H1 (cell line): ENCODE measurements around the gene CD28. TPM values are rescaled to one million over a fixed set of nuclear protein-coding genes. Genes with fewer than 3 reads are reported as not detected.

Experiments
- CTCF ChIA-PET: fragments of 300-600 bp; sonication (Branson Sonifier 250); formaldehyde crosslinking; loops from one replicate; lab custom pipeline; 2021; ENCODE audit not compliant: partially characterized antibody; lab: Charles Lee
- POLR2A ChIA-PET: fragments of 300-600 bp; sonication (Branson Sonifier 250); formaldehyde crosslinking; loops from one replicate; lab custom pipeline; 2021; ENCODE audit warnings: inconsistent platforms; ENCODE audit not compliant: partially characterized antibody; lab: Charles Lee
- DNase-seq, 2 experiments: peaks; one replicate each; pipeline versions ENCODE4 v3.0.0 to v3.0.0-alpha.2; 2010 to 2022; ENCODE audit warnings: low spot score in 2 of 2, low read depth in 1 of 2, mixed read lengths in 1 of 2
- FAIRE-seq: peaks from 2 replicates; lab custom pipeline; 2011; peaks lifted over from hg19 to GRCh38; lab: Jason Lieb, UNC
- H2AFZ ChIP-seq: 2 replicates; pipeline ENCODE4 v1.8.1; 2012; ENCODE audit warnings: low read length, inconsistent platforms
- H2AK5ac ChIP-seq: 2 replicates; pipeline ENCODE4 v1.6.1; 2013; ENCODE audit warnings: low read depth, low read length
- H2BK120ac ChIP-seq: replicated peaks from 2 replicates; pipeline ENCODE3; 2013; ENCODE audit warnings: low read depth, low read length, inconsistent platforms
- H2BK12ac ChIP-seq: 2 replicates; pipeline ENCODE4 v1.6.1; 2013; ENCODE audit warnings: low read depth, low read length
- H2BK15ac ChIP-seq: 2 replicates; pipeline ENCODE4 v1.6.1; 2013; ENCODE audit warnings: low read length
- H2BK20ac ChIP-seq: 2 replicates; pipeline ENCODE4 v1.6.1; 2013; ENCODE audit warnings: low read length
- H2BK5ac ChIP-seq: 2 replicates; pipeline ENCODE4 v1.6.1; 2013; ENCODE audit warnings: low read depth, low read length
- H3K14ac ChIP-seq: 2 replicates; pipeline ENCODE4 v1.6.1; 2013; ENCODE audit warnings: inconsistent platforms; ENCODE audit not compliant: insufficient read length
- H3K18ac ChIP-seq: 2 replicates; pipeline ENCODE4 v1.6.1; 2013; ENCODE audit warnings: low read length; ENCODE audit errors: extremely low read depth
- H3K23ac ChIP-seq: 2 replicates; pipeline ENCODE4 v1.6.1; 2013; ENCODE audit warnings: inconsistent platforms; ENCODE audit not compliant: insufficient read length
- H3K23me2 ChIP-seq: 2 replicates; pipeline ENCODE4 v1.6.1; 2013; ENCODE audit warnings: low read depth, low read length
- H3K27ac ChIP-seq: 2 replicates; pipeline ENCODE4 v1.6.1; 2011; ENCODE audit warnings: low read depth, low read length, inconsistent platforms
- H3K27me3 ChIP-seq, 4 experiments: replicated peaks in 1 of 4; 1 replicate in 1 of 4; 2 replicates in 3 of 4; pipeline versions ENCODE4 v1.6.1 to v1.8.1; 2011 to 2013; ENCODE audit warnings: low read length in 3 of 4, mild to moderate bottlenecking in 3 of 4, inconsistent platforms in 2 of 4, mixed read lengths in 2 of 4, moderate library complexity in 1 of 4; ENCODE audit not compliant: control insufficient read depth in 3 of 4, insufficient read depth in 3 of 4; ENCODE audit errors: extremely low read depth in 1 of 4
- H3K36me3 ChIP-seq, 4 experiments: 2 replicates each; pipeline versions ENCODE4 v1.6.1 to v1.8.1; 2011 to 2013; ENCODE audit warnings: mild to moderate bottlenecking in 4 of 4, low read length in 3 of 4, moderate library complexity in 2 of 4, control low read depth in 1 of 4, inconsistent platforms in 1 of 4; ENCODE audit not compliant: insufficient read depth in 4 of 4, control insufficient read depth in 2 of 4
- H3K4ac ChIP-seq: replicated peaks from 2 replicates; pipeline ENCODE3; 2013; ENCODE audit warnings: low read length, low read depth, mixed read lengths, inconsistent platforms; ENCODE audit not compliant: insufficient read length
- H3K4me1 ChIP-seq, 4 experiments: replicated peaks in 1 of 4; 1 replicate in 1 of 4; 2 replicates in 3 of 4; pipeline versions ENCODE4 v1.6.1 to v1.8.1; 2011 to 2013; ENCODE audit warnings: low read length in 3 of 4, inconsistent platforms in 2 of 4, mixed read lengths in 1 of 4; ENCODE audit not compliant: insufficient read depth in 4 of 4, control insufficient read depth in 3 of 4
- H3K4me2 ChIP-seq, 2 experiments: 2 replicates each; pipeline versions ENCODE4 v1.6.1 to v1.8.1; 2011 to 2013; ENCODE audit warnings: low read depth in 2 of 2, low read length in 2 of 2, control low read depth in 1 of 2, inconsistent platforms in 1 of 2, mild to moderate bottlenecking in 1 of 2; ENCODE audit not compliant: insufficient read depth in 1 of 2
- H3K4me3 ChIP-seq, 4 experiments: fragments of 200-600, 300-600 bp in 1 of 4; sonication (generic), shearing (Covaris generic), sonication (Bioruptor Twin) in 1 of 4; 2 replicates each; pipeline versions ENCODE4 v1.5.1 to v1.8.1; 2011 to 2016; ENCODE audit warnings: low read length in 4 of 4, low read depth in 3 of 4, control low read depth in 2 of 4, inconsistent platforms in 2 of 4, mild to moderate bottlenecking in 2 of 4, mixed read lengths in 1 of 4, moderate library complexity in 1 of 4; ENCODE audit not compliant: insufficient read depth in 2 of 4; ENCODE audit errors: extremely low read depth in 1 of 4
- H3K56ac ChIP-seq: replicated peaks from 2 replicates; pipeline ENCODE3; 2013; ENCODE audit warnings: low read depth, mild to moderate bottlenecking, mixed read lengths, low read length, inconsistent platforms; ENCODE audit not compliant: insufficient read length
- H3K79me1 ChIP-seq: 2 replicates; pipeline ENCODE4 v1.6.1; 2013; ENCODE audit warnings: low read depth, low read length, control low read depth
- H3K79me2 ChIP-seq, 2 experiments: 2 replicates each; pipeline versions ENCODE4 v1.6.1 to v1.8.1; 2012 to 2013; ENCODE audit warnings: low read length in 2 of 2, mild to moderate bottlenecking in 2 of 2, inconsistent platforms in 1 of 2; ENCODE audit not compliant: insufficient read depth in 2 of 2, control insufficient read depth in 1 of 2
- H3K9ac ChIP-seq, 4 experiments: replicated peaks in 1 of 4; 1 replicate in 1 of 4; 2 replicates in 3 of 4; pipeline versions ENCODE4 v1.6.1 to v1.8.1; 2011 to 2013; ENCODE audit warnings: low read depth in 3 of 4, low read length in 3 of 4, control low read depth in 2 of 4, mild to moderate bottlenecking in 2 of 4, moderate library complexity in 2 of 4, inconsistent platforms in 1 of 4; ENCODE audit errors: extremely low read depth in 1 of 4
- H3K9me3 ChIP-seq, 2 experiments: 2 replicates each; pipeline versions ENCODE4 v1.6.1 to v1.8.1; 2012 to 2013; ENCODE audit warnings: mild to moderate bottlenecking in 2 of 2, moderate library complexity in 2 of 2, control low read depth in 1 of 2, inconsistent platforms in 1 of 2, low read depth in 1 of 2, low read length in 1 of 2, mixed read lengths in 1 of 2; ENCODE audit not compliant: insufficient read depth in 2 of 2
- H4K20me1 ChIP-seq, 2 experiments: replicated peaks in 1 of 2; 2 replicates each; pipeline versions ENCODE3 to v1.8.1; 2011 to 2013; ENCODE audit warnings: inconsistent platforms in 2 of 2, low read length in 2 of 2, mild to moderate bottlenecking in 1 of 2; ENCODE audit not compliant: insufficient read depth in 2 of 2, control insufficient read depth in 1 of 2
- H4K5ac ChIP-seq: 2 replicates; pipeline ENCODE4 v1.6.1; 2013; ENCODE audit warnings: low read length, low read depth, mixed read lengths, inconsistent platforms; ENCODE audit not compliant: insufficient read length
- H4K8ac ChIP-seq: 2 replicates; pipeline ENCODE4 v1.8.0; 2013; ENCODE audit warnings: mild to moderate bottlenecking, moderate library complexity, low read length, inconsistent platforms; ENCODE audit not compliant: insufficient read depth; ENCODE audit errors: extremely low read depth
- H4K91ac ChIP-seq: replicated peaks from 2 replicates; pipeline ENCODE3; 2013; ENCODE audit warnings: low read length, mixed read lengths, inconsistent platforms; ENCODE audit not compliant: insufficient read length
- BCL11A ChIP-seq, 2 experiments: IDR thresholded peaks; one replicate each; pipeline ENCODE4 v1.6.1; 2011; ENCODE audit warnings: low read depth in 2 of 2, low read length in 2 of 2, mild to moderate bottlenecking in 2 of 2
- CBX8 ChIP-seq: fragments of 300-800, 300-1000 bp; sonication (generic); IDR thresholded peaks from 2 replicates; pipeline ENCODE4 v1.7.1; 2016; ENCODE audit warnings: low read depth, low read length, borderline replicate concordance
- HDAC2 ChIP-seq, 2 experiments: fragments of 300-600 bp in 1 of 2; sonication (generic) in 1 of 2; IDR thresholded peaks; 2 replicates each; pipeline ENCODE4 v1.6.1; 2011 to 2012; ENCODE audit warnings: low read depth in 2 of 2, low read length in 2 of 2, mild to moderate bottlenecking in 2 of 2, moderate library complexity in 2 of 2, borderline replicate concordance in 1 of 2, inconsistent platforms in 1 of 2
- PHF8 ChIP-seq: fragments of 200-600 bp; sonication (generic); conservative IDR thresholded peaks from 2 replicates; pipeline ENCODE4 v1.7.1; 2012; ENCODE audit warnings: low read depth, mild to moderate bottlenecking, inconsistent platforms, low read length, moderate library complexity
- RAD21 ChIP-seq, 2 experiments: IDR thresholded peaks in 1 of 2; conservative IDR thresholded peaks in 1 of 2; 2 replicates each; pipeline ENCODE4 v1.6.1; 2011; ENCODE audit warnings: low read depth in 2 of 2, low read length in 2 of 2, improper control_type of control experiment in 1 of 2, inconsistent platforms in 1 of 2, mild to moderate bottlenecking in 1 of 2, moderate library complexity in 1 of 2
- RBBP5 ChIP-seq: IDR thresholded peaks from 2 replicates; pipeline ENCODE4 v1.7.1; 2012; ENCODE audit warnings: low read depth, mild to moderate bottlenecking, inconsistent platforms, low read length, moderate library complexity, borderline replicate concordance
- SP1 ChIP-seq: IDR thresholded peaks from 2 replicates; pipeline ENCODE4 v1.6.1; 2011; ENCODE audit warnings: low read depth, low read length
- polyA plus RNA-seq, 7 experiments: library from polyadenylated mRNA; depleted of rRNA in 3 of 7; stranded (reverse) in 5 of 7; unstranded in 2 of 7; fragments of >200 nt in 5 of 7; fragments of 200-250 nt in 2 of 7; gene quantifications; 1 replicate in 5 of 7; 2 replicates in 1 of 7; 4 replicates in 1 of 7; pipeline versions ENCODE4 v1.2.1 to v1.2.3, GENCODE V29; 2011 to 2013; ENCODE audit warnings: missing spikeins in 2 of 7, mixed read lengths in 2 of 7
- total RNA-seq: library from RNA; stranded (reverse); fragmentation: NEBNext Ultra II Directional; extraction: Animal tissue kit (Norgen Biotek cat#: 25700); gene quantifications from 2 replicates; pipeline ENCODE4 v1.2.1, GENCODE V29; 2021
- TF ChIP-seq, protein P1 (sequence below), 3 experiments: IDR thresholded peaks; 1 replicate in 2 of 3; 2 replicates in 1 of 3; pipeline versions ENCODE4 v1.5.1 to v1.6.1; 2011; ENCODE audit warnings: low read length in 3 of 3, mild to moderate bottlenecking in 3 of 3, inconsistent platforms in 2 of 3, low read depth in 1 of 3, moderate library complexity in 1 of 3; ENCODE audit not compliant: insufficient read depth in 1 of 3; ENCODE audit errors: control extremely low read depth in 1 of 3

The CD28 gene
- total and polyA plus RNA-seq, 2 of the 8 experiments (the other 6 are each of a cell fraction or from before 2014, with no cell fraction given) = not detected

DNA sequence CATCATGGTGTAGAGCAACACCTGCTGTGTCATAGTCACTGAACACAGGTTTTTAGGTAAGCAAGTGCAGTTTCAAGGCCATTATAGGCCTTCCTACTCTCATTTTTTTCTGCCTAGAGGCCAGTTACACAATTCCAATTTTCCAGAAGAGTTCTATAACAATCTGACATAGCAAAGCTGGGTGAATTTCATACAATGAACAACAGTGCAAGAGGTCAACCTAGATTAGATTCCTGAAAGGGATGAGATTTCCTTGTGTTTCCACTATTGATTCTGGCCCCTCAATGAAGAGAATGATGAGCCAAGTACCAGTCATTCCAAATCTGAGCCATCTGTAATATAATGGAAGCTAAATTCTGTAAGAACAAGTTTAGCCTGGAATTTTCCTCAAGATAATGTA, 15.3 kb upstream of the CD28 start:
- Histone ChIP-seq H2AK5ac (no peak overlapping the region), H3K56ac (no peak overlapping the region), H2BK15ac (no peak overlapping the region), H4K5ac (no peak overlapping the region), H3K23me2 (no peaks in the 10 kb centered on the region), H4K20me1 (no peaks in the 10 kb centered on the region), H3K79me1 (no peaks in the 10 kb centered on the region), H2BK12ac (no peak overlapping the region), H3K79me2 (no peaks in the 10 kb centered on the region), H4K91ac (no peak overlapping the region), H3K18ac (no peak overlapping the region), H3K9me3 (no peaks in the 10 kb centered on the region), H4K8ac (no peak overlapping the region), H2AFZ (peak overlapping the region; percentile 9; the same call in 1 of the 2 replicates), H3K4me3 (no peak overlapping the region), H3K36me3 (no peaks in the 10 kb centered on the region; a peak in 1 of 8 replicates), H3K9ac (no peak overlapping the region), H2BK20ac (no peak overlapping the region), H3K27me3 (peaks cover 0 to 1% (median 0%) of the 10 kb centered on the region in 4 experiments; a peak in 1 of 7 replicates), H2BK5ac (no peak overlapping the region), H3K4me1 (no peaks in the 10 kb centered on the region), H3K23ac (no peak overlapping the region), H2BK120ac (no peak overlapping the region), H3K4me2 (no peak overlapping the region), H3K27ac (no peak overlapping the region), H3K4ac (no peak overlapping the region), H3K14ac (no peak overlapping the region)
- FAIRE-seq (no peak), DNase-seq (no peak)
- POLR2A ChIA-PET = no interaction called here
- no peak for TF ChIP-seq PHF8
- TF ChIP-seq BCL11A (IDR thresholded peaks at IDR 0.05; ENCODE audit: low read depth in 2 of 2, low read length in 2 of 2) = no peak
- TF ChIP-seq, protein P1, sequence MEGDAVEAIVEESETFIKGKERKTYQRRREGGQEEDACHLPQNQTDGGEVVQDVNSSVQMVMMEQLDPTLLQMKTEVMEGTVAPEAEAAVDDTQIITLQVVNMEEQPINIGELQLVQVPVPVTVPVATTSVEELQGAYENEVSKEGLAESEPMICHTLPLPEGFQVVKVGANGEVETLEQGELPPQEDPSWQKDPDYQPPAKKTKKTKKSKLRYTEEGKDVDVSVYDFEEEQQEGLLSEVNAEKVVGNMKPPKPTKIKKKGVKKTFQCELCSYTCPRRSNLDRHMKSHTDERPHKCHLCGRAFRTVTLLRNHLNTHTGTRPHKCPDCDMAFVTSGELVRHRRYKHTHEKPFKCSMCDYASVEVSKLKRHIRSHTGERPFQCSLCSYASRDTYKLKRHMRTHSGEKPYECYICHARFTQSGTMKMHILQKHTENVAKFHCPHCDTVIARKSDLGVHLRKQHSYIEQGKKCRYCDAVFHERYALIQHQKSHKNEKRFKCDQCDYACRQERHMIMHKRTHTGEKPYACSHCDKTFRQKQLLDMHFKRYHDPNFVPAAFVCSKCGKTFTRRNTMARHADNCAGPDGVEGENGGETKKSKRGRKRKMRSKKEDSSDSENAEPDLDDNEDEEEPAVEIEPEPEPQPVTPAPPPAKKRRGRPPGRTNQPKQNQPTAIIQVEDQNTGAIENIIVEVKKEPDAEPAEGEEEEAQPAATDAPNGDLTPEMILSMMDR (IDR thresholded peaks at IDR 0.05; ENCODE audit: control extremely low read depth in 1 of 3, insufficient read depth in 1 of 3, low read depth in 1 of 3, low read length in 3 of 3) = no peak
- TF ChIP-seq RBBP5 = no peak
- no peak for TF ChIP-seq SP1
- no peak for TF ChIP-seq CBX8
- no peak for TF ChIP-seq RAD21 (IDR thresholded peaks at IDR 0.05 in 1 of 2, conservative IDR thresholded peaks at IDR 0.05 in 1 of 2; ENCODE audit: low read depth in 2 of 2, low read length in 2 of 2)
- no peak for TF ChIP-seq HDAC2 (IDR thresholded peaks at IDR 0.05; ENCODE audit: borderline replicate concordance in 1 of 2, low read depth in 2 of 2, low read length in 2 of 2)
- CTCF ChIA-PET = no interaction called here
